DMS153 treated with DMSO at 0.1 percent for 48 hours (cell line): ENCODE data around the gene F2R.

ENCODE experiments used
- DNase-seq: peaks from one replicate; lab custom pipeline; 2025; ENCODE audit not compliant: unreplicated experiment; lab: John Stamatoyannopoulos, UW

Gene F2R

GRCh38 chr5:76690037-76690679 is 25.8 kb upstream of the F2R start:
- no peak for DNase-seq

GRCh38 chr5:76690704-76691466 is 25.0 kb upstream of the F2R start:
- no peak for DNase-seq

GRCh38 chr5:76691467-76692273 is 24.3 kb upstream of the F2R start:
- DNase-seq = no peak

GRCh38 chr5:76692274-76692540 is 23.7 kb upstream of the F2R start:
- DNase-seq = no peak

- DNase-seq = no peak
Observed at GRCh38 chr5:76692651-76693050, 23.3 kb upstream of the F2R start.

GRCh38 chr5:76693141-76693540 is 22.8 kb upstream of the F2R start:
- no peak for DNase-seq

- no peak for DNase-seq
Observed at GRCh38 chr5:76694317-76694716, 21.6 kb upstream of the F2R start.

- DNase-seq = no peak
Observed at GRCh38 chr5:76695346-76695745, 20.6 kb upstream of the F2R start.

- DNase-seq = no peak
Observed at GRCh38 chr5:76696251-76696650, 19.7 kb upstream of the F2R start.

GRCh38 chr5:76697670-76698069 is 18.3 kb upstream of the F2R start:
- no peak for DNase-seq

- no peak for DNase-seq
Observed at GRCh38 chr5:76700571-76700970, 15.4 kb upstream of the F2R start.

GRCh38 chr5:76701298-76701697 is 14.6 kb upstream of the F2R start:
- no peak for DNase-seq

- no peak for DNase-seq
Observed at GRCh38 chr5:76703707-76704106, 12.2 kb upstream of the F2R start.

- no peak for DNase-seq
Observed at GRCh38 chr5:76704131-76704663, 11.7 kb upstream of the F2R start.

- no peak for DNase-seq
Observed at GRCh38 chr5:76705574-76705973, 10.4 kb upstream of the F2R start.

GRCh38 chr5:76709762-76710161 is 6.2 kb upstream of the F2R start:
- DNase-seq = no peak

GRCh38 chr5:76710991-76711390 is 4.9 kb upstream of the F2R start:
- DNase-seq = no peak

GRCh38 chr5:76714751-76715485 is 1.0 kb upstream of the F2R start:
- no peak for DNase-seq

- DNase-seq = no peak
Observed at GRCh38 chr5:76715486-76715735, 515 bp upstream of the F2R start.

GRCh38 chr5:76716456-76717157 is 681 bp downstream of the F2R start:
- DNase-seq = no peak
